GM18502 (cell line): ENCODE data around the gene PTCD1.
"Not testable (repeated sequence)": the region's sequence is repeated elsewhere in the genome, so short reads cannot be mapped to it uniquely, and the experiment has no call there.

Experiments
- ATAC-seq: cut with Tn5 transposase; IDR thresholded peaks from one replicate; pipeline ENCODE4 v1.9.1; 2021; ENCODE audit warnings: mild to moderate bottlenecking; ENCODE audit not compliant: unreplicated experiment, poor library complexity

Gene PTCD1

GRCh38 chr7:99390941-99391602, 47.5 kb downstream of the PTCD1 start:
- no peak for ATAC-seq

- ATAC-seq, result no peak
Measured at GRCh38 chr7:99389772-99390171, 48.8 kb downstream of the PTCD1 start.

DNA sequence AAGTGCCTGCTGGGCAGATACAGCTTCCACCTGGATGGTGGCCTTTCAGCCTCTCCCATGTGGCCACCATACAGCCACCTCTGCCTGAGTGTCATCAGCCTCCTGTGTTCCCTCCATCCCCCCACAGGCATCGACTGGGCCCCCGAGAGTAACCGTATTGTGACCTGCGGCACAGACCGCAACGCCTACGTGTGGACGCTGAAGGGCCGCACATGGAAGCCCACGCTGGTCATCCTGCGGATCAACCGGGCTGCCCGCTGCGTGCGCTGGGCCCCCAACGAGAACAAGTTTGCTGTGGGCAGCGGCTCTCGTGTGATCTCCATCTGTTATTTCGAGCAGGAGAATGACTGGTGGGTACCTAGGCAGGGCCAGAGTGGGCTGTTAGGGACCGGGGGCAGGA, 50.7 kb downstream of the PTCD1 start:
- ATAC-seq, result no peak

GRCh38 chr7:99387239-99387635, 51.4 kb downstream of the PTCD1 start:
- ATAC-seq, result not testable (repeated sequence)

GRCh38 chr7:99386584-99387238, 51.9 kb downstream of the PTCD1 start:
- ATAC-seq, result no peak

DNA sequence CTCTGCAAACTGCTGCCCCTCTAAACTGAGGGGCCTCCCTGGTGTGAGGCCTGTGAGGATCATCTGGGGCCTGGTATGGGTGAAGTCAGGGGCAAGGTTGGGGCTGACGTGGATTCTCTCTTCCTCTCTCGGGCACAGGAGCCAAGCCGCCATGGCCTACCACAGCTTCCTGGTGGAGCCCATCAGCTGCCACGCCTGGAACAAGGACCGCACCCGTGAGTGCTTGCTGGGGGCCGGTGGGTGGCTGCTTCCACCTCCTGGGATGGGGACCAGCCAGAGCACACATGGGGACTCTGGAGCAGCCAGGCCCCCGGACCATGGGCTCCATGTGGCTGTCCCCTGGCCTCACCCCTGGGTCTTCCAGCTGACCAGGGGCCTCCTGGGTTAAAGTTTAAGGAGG, 53.0 kb downstream of the PTCD1 start:
- no peak for ATAC-seq

- ATAC-seq, result no peak
Measured at GRCh38 chr7:99384523-99384922, 54.1 kb downstream of the PTCD1 start.

DNA sequence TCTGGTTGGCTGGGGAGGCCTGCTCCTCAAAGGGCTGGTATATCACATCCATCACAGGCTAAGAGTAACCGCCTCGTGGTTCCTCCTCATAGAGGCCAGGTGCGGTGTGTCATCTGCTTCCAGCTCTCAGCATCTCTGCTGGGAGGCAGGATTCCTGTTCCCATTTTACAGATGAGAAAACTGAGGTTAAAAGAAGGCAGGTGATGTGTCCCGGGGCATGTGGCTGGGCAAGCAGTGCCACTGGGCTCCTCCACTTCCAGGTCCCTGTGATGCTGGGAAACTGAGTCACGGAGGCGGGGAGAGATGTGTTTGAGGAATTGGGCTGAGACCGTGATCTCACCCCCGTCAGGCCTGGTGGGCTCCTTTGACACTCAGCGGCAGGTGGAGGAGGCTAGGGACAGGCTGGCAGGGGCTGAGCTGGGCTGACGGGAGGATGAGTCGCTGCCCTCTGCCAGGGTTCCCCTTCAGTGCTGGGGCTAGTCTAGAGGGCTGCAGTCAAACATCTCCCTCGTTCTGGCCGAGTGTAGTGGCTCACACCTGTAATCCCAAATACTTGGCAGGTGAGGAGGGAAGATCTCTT, 54.7 kb downstream of the PTCD1 start:
- no peak for ATAC-seq

- ATAC-seq, result no peak
Measured at GRCh38 chr7:99383203-99383602, 55.4 kb downstream of the PTCD1 start.

- no peak for ATAC-seq
Measured at GRCh38 chr7:99381664-99382075, 56.9 kb downstream of the PTCD1 start.

- peak; percentile 84 for ATAC-seq
Measured at GRCh38 chr7:99380823-99381663, 57.6 kb downstream of the PTCD1 start.

DNA sequence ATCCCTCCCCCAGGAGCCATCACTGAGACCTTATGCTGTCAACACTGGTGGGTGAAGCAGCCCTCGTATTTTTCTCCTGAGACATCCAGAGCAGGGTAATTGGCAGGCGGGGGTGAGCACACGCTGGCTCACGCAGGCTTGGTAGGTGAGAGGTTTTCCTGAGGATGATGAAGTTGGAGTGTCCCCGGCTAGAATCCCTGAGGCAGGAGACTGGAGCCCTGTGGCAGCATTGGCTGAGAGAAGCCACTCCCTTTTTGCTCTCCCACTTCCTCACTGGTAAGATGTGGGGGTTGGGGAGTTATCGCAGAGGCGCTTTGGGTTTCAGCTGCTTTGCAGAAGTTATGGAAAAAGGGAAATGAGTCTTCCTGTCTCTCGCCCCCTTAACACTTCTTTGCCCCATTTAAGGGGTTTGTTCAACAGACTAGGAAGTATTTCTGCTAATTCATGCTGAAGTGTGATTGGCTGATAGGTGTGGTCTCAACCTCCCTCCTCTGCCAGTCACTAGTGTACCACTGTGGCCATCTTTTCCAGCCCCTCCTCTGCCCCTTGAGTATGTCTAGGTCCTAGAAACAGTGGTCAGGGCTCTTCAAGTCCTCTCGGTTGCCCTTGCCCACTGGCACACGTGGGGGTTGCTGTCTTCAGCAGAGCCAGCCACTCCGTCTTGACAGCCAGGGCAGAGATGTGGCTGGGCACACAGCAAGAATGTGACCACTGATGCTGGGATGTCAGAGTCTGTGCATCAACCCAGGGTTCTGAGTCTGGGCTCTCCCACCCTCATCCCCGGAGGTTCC, 58.4 kb downstream of the PTCD1 start:
- peak; percentile 39 for ATAC-seq

DNA sequence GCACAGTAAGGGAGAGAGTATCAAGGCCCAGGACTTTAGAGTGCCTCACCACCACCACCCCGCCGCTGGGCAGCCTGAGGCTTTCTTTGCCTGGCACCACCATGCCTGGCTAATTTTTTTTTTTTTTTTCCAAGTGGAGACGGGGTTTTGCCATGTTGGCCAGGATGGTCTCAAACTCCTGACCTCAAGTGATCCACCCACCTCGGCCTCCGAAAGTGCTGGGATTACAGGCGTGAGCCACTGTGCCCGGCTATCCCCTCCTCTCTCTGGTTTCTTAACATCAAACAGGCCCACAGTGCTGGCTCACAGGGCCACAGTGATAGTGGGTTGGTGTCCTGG, 58.9 kb downstream of the PTCD1 start:
- ATAC-seq, result not testable (repeated sequence)

- ATAC-seq, result peak; percentile 24
Measured at GRCh38 chr7:99379043-99379577, 59.5 kb downstream of the PTCD1 start.

DNA sequence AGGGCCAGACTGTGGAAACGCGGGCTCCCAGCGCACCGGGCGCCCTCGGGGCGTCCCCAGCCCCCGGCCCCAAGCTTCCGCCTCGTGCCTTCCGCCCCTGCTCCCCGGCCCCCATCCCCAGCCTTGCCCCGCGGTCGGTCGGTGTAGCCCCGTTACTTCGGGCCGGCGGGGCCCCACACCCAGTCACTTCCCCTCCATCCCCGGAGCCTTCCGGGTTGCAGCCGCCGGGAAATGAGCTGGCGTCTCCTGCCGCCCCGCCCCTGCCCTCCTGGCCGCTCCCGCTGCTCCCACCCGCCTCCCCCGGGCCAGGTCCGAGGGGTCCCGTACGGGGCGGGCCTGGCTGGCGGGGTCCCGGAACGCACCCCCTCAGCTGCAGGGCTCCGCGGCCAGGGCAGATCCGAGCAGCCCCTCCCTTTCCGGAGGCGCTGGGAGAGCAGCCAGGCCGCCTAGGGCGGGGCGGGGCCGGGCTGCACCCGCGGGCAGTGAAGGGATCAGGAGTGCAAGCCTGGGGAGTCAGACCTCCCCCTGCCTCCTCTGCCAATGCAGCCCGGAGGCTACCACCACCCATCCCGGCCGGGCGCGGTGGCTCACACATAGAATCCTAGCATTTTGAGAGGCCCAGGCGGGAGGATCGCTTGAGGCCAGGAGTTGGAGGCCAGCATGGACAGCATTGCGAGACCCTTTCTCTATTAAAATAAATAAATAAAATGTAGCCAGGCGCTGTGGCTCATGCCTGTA, 63.4 kb downstream of the PTCD1 start:
- peak; percentile 48 for ATAC-seq

- peak; percentile 59 for ATAC-seq
Measured at GRCh38 chr7:99374111-99375064, 64.2 kb downstream of the PTCD1 start, which contains the start of gene ARPC1B. Gene ARPC1B, plus strand, starts transcription at chr7:99374730. Its CDS starts 10,985 bp downstream, at chr7:99385715.

- ATAC-seq, result no peak
Measured at GRCh38 chr7:99373091-99374066, 65.2 kb downstream of the PTCD1 start.
